Upper lobe of right lung (tissue), 1 donor: Measurements from ENCODE around the gene CAMTA1. TPM values are rescaled to one million over a fixed set of nuclear protein-coding genes. Genes with fewer than 3 reads are reported as not detected.
A peak's percentile ranks its signal among the peaks of the same experiment; 100 is the strongest.

Source experiments
- ATAC-seq: fragments of 200-7000 bp; cut with Tn5 transposase; one replicate; pipeline ENCODE4 v1.9.1; 2020; ENCODE audit warnings: mild to moderate bottlenecking, moderate library complexity
- DNase-seq: peaks from one replicate; pipeline ENCODE4 v3.0.0-alpha.2; 2020
- H3K27ac ChIP-seq: fragments of 200-600 bp; one replicate; pipeline ENCODE4 v1.8.0; 2022
- H3K27me3 ChIP-seq: fragments of 200-600 bp; one replicate; pipeline ENCODE4 v1.8.0; 2022; ENCODE audit warnings: mild to moderate bottlenecking
- H3K36me3 ChIP-seq: fragments of 200-600 bp; one replicate; pipeline ENCODE4 v1.8.0; 2022
- H3K4me1 ChIP-seq: fragments of 200-600 bp; one replicate; pipeline ENCODE4 v1.8.0; 2022
- H3K4me3 ChIP-seq: fragments of 200-600 bp; one replicate; pipeline ENCODE4 v1.8.0; 2022; ENCODE audit warnings: mild to moderate bottlenecking
- H3K9me3 ChIP-seq: fragments of 200-600 bp; one replicate; pipeline ENCODE4 v1.8.0; 2022
- intact Hi-C: fragments of 100-400 bp; cut with DNase I; formaldehyde crosslinking; loops from one replicate; pipeline ENCODE4 v1.11.0; 2022
- total RNA-seq: library from RNA; stranded (reverse); fragmentation: NEBNext Ultra II Directional; extraction: Animal tissue kit (Norgen Biotek cat#: 25700); gene quantifications from one replicate; pipeline ENCODE4 v1.2.1, GENCODE V29; 2021
- TF ChIP-seq, protein P1 (sequence below): fragments of 200-600 bp; IDR thresholded peaks from one replicate; pipeline ENCODE4 v1.8.0; 2022; ENCODE audit warnings: antibody characterized with exemption
- donor health status: DM: no; HTN: yes; CAD: no; lungs with severe emphysema.

Gene CAMTA1
- total RNA-seq, 1 donor from 2014 or later = 63.4 TPM

DNA sequence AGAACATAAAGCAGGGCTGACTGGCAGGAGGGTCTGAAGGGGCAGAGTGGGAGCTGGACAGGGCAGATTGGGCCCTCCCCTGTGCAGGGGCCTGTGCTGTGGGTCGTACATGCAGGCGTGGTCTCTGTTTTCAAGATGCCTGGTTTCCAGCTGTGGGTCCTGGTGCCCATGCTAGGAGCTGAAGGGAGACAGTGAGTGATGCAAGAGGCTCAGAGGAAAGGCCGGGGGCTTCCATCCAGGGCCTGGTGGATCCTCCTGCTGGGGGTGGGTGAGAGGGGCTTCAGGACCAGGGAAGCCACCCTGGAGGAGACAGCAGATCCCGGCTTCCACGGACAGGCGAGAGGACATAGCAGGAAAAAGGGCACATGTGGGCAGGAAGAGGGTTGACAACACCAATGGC, 636.8 kb downstream of the CAMTA1 start:
- DNase-seq = peak; percentile 43
- Histone ChIP-seq H3K36me3 (no peaks in the 10 kb centered on the region), H3K27ac (no peak overlapping the region), H3K9me3 (no peaks in the 10 kb centered on the region), H3K4me1 (no peaks in the 10 kb centered on the region), H3K27me3 (no peaks in the 10 kb centered on the region), H3K4me3 (no peak overlapping the region)
- no peak for ATAC-seq
- intact Hi-C loops = no loop called here
- TF ChIP-seq, protein P1, sequence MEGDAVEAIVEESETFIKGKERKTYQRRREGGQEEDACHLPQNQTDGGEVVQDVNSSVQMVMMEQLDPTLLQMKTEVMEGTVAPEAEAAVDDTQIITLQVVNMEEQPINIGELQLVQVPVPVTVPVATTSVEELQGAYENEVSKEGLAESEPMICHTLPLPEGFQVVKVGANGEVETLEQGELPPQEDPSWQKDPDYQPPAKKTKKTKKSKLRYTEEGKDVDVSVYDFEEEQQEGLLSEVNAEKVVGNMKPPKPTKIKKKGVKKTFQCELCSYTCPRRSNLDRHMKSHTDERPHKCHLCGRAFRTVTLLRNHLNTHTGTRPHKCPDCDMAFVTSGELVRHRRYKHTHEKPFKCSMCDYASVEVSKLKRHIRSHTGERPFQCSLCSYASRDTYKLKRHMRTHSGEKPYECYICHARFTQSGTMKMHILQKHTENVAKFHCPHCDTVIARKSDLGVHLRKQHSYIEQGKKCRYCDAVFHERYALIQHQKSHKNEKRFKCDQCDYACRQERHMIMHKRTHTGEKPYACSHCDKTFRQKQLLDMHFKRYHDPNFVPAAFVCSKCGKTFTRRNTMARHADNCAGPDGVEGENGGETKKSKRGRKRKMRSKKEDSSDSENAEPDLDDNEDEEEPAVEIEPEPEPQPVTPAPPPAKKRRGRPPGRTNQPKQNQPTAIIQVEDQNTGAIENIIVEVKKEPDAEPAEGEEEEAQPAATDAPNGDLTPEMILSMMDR = no peak

DNA sequence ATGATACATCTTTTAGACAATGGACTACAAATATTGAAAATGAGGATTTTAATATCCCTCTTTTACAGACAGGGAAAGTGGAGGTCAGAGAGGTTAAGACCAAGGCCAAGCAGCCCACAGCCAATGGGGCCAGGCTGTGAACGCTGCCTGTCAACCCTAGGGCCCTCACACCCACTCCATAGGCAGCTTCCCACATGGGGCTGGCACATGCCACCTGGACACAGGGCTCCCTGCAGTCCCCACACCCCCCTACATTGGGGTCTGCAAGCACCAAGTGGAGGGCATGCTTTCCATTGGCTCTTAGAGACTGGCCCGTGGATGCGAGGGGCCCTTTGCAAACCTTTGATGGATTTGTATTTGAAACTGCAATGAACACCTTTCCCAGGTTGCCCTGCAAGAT, 637.3 kb downstream of the CAMTA1 start:
- intact Hi-C loops = no loop called here
- DNase-seq (peak; percentile 19), ATAC-seq (no peak)
- H3K27me3 ChIP-seq = no peaks in the 10 kb centered on the region
- no peak overlapping the region for H3K4me3 ChIP-seq
- H3K27ac ChIP-seq = no peak overlapping the region
- no peaks in the 10 kb centered on the region for H3K9me3 ChIP-seq
- H3K4me1 ChIP-seq = no peaks in the 10 kb centered on the region
- H3K36me3 ChIP-seq = no peaks in the 10 kb centered on the region
- TF ChIP-seq, protein P1 = no peak

DNA sequence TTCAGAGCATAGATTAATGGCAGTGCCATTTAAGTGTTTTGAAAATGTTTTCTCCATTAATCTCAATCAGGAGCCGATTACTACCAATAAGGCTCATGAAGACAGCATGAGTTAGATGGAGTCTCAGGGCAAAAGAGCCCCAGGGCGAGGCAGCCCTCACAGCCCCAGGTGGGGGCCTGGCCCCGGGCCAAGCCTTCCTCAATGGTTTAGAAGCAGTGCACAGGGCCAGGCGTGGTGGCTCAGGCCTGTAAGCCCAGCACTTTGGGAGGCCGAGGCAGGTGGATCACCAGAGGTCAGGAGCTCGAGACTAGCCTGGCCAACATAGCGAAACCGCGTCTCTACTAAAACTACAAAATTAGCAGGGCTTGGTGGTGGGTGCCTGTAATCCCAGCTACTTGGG, 637.7 kb downstream of the CAMTA1 start:
- TF ChIP-seq, protein P1 = no peak
- ATAC-seq (no peak), DNase-seq (peak; percentile 42)
- H3K9me3 ChIP-seq = no peaks in the 10 kb centered on the region
- no peaks in the 10 kb centered on the region for H3K36me3 ChIP-seq
- intact Hi-C loops = no loop called here
- H3K27ac ChIP-seq = no peak overlapping the region
- H3K27me3 ChIP-seq = no peaks in the 10 kb centered on the region
- H3K4me1 ChIP-seq = no peaks in the 10 kb centered on the region
- H3K4me3 ChIP-seq = no peak overlapping the region

DNA sequence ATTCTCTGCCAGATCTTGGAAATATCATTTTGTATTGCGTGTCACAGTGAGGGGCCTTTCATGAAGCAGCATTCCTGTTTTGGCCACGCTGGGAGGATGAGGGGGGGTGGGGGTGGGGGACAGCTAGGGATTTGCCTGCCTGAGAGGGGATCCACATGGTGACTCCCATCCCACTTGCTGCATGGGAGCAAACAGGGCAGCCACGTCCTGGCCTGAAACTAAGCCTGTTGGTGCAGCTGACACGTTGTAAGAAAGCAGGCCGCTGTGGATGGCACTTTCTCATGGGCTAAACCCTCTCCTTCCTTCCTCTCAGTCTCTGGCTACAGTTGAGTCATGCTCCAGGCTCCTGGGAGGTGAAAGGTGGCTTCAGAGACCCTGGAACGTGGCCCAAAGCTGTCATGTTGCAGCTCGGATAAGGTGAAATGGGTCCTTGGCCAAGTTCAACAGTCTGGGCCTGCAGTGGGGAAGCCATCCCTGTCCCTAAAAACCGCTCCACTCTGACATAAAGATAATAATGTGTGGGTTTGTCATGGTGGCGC, 639.2 kb downstream of the CAMTA1 start:
- Histone ChIP-seq H3K27ac (no peak overlapping the region), H3K4me1 (no peaks in the 10 kb centered on the region), H3K36me3 (no peaks in the 10 kb centered on the region), H3K9me3 (no peaks in the 10 kb centered on the region), H3K27me3 (no peaks in the 10 kb centered on the region), H3K4me3 (no peak overlapping the region)
- ATAC-seq = no peak
- DNase-seq = peak; percentile 9
- TF ChIP-seq, protein P1 = no peak
- intact Hi-C loops = no loop called here

DNA sequence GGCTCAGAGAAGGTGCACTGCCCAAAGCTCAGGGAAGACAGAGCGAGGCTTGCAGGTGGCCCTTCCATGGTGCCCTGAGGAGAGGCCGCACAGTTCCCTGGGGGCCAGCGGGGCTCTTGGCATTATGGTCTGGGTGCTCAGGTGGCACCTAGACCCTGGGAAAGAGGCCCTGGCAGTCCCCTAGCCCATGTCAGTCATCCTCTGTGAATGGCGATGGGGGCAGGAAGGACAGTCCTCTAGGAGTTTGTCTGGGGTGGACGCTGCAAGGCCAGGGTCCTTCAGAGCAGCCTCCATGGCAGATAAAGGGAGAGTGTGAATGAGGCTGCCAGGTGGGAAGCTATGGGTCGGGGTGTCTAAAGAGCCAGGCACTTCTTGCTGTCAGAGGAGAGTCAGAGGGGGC, 640.0 kb downstream of the CAMTA1 start:
- TF ChIP-seq, protein P1 = no peak
- DNase-seq (peak; percentile 30), ATAC-seq (no peak)

DNA sequence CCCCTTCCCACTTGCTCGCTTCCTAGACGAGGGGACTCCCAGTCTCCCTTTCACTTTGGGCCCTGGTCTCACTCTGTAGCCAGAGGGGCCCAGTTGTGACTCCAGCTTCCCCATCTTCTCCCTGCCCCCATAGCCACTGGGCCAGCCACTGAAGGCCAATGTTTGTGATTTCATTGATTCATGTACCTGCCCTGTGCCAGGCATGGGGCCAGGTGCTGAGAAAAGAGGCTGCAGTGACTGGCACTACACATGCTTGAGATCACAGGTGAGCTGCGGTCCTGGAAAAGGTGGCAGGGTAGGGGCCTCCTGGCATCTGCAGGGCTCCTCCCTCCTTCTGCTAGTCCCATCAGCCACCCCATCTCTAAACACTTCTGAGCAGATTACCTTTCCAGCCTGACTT, 640.5 kb downstream of the CAMTA1 start:
- no peaks in the 10 kb centered on the region for H3K36me3 ChIP-seq
- DNase-seq (no peak), ATAC-seq (no peak)
- H3K4me1 ChIP-seq = no peaks in the 10 kb centered on the region
- H3K9me3 ChIP-seq = no peaks in the 10 kb centered on the region
- H3K4me3 ChIP-seq = no peak overlapping the region
- H3K27ac ChIP-seq = no peak overlapping the region
- intact Hi-C loops = no loop called here
- no peaks in the 10 kb centered on the region for H3K27me3 ChIP-seq
- TF ChIP-seq, protein P1 = no peak

More for the DNA sequence above, 640.0 kb downstream of the CAMTA1 start:
- Histone ChIP-seq H3K4me1 (no peaks in the 10 kb centered on the region), H3K27me3 (no peaks in the 10 kb centered on the region), H3K27ac (no peak overlapping the region), H3K4me3 (no peak overlapping the region), H3K36me3 (no peaks in the 10 kb centered on the region), H3K9me3 (no peaks in the 10 kb centered on the region)
- intact Hi-C loops = no loop called here
